A549 (cell line): Measurements from ENCODE around the gene NUDT5. TPM values are rescaled to one million over a fixed set of nuclear protein-coding genes. Genes with fewer than 3 reads are reported as not detected.

Experiments
- ATAC-seq, 2 experiments: fragments of 200-7000 bp in 1 of 2; fragments of >200 bp in 1 of 2; cut with Nextera tagmentation in 1 of 2; cut with Tn5 transposase in 1 of 2; 3 replicates each; pipeline versions ENCODE4 v1.8.0 to v1.9.1; 2018 to 2020; ENCODE audit warnings: mild to moderate bottlenecking in 1 of 2, moderate library complexity in 1 of 2
- CTCF ChIA-PET: fragments of 300-600 bp; sonication (Branson Sonifier 250); formaldehyde crosslinking; extraction: SDS; loops from one replicate; lab custom pipeline; 2021; ENCODE audit warnings: antibody characterized with exemption, inconsistent platforms; lab: Yijun Ruan, JAX
- POLR2A ChIA-PET: fragments of 350-600 bp; formaldehyde crosslinking; extraction: SDS; loops from one replicate; lab custom pipeline; 2021; ENCODE audit warnings: antibody characterized with exemption, inconsistent platforms; lab: Yijun Ruan, JAX
- DNase-seq, 2 experiments: peaks; one replicate each; pipeline versions ENCODE4 v3.0.0 to v3.0.0-alpha.2; 2011 to 2016; ENCODE audit warnings: low read depth in 1 of 2, low spot score in 1 of 2
- FAIRE-seq: peaks from 2 replicates; lab custom pipeline; 2011; peaks lifted over from hg19 to GRCh38; lab: Jason Lieb, UNC
- H3K27ac ChIP-seq, 2 experiments: fragments of >200 bp; sonication (Bioruptor Twin); formaldehyde crosslinking; 3 replicates each; pipeline ENCODE4 v1.5.1; 2016 to 2017
- H3K4me1 ChIP-seq: fragments of >200 bp; sonication (Bioruptor Twin); formaldehyde crosslinking; 3 replicates; pipeline ENCODE4 v1.6.1; 2016
- H3K4me2 ChIP-seq: fragments of >200 bp; sonication (Bioruptor Twin); formaldehyde crosslinking; 3 replicates; pipeline ENCODE4 v1.6.1; 2016
- H3K4me3 ChIP-seq: fragments of >200 bp; sonication (Bioruptor Twin); formaldehyde crosslinking; 3 replicates; pipeline ENCODE4 v1.5.1; 2016
- H3K9me3 ChIP-seq: fragments of >200 bp; sonication (Bioruptor Twin); formaldehyde crosslinking; 3 replicates; pipeline ENCODE4 v1.6.1; 2016
- E2F6 ChIP-seq: IDR thresholded peaks from 2 replicates; pipeline ENCODE4 v1.6.1; 2012; ENCODE audit warnings: low read depth, borderline replicate concordance
- EHF ChIP-seq: fragments of 250-450 bp; sonication (Bioruptor Pico); IDR thresholded peaks from 2 replicates; pipeline ENCODE4 v1.5.0; 2020; ENCODE audit warnings: mild to moderate bottlenecking
- EP300 ChIP-seq, 2 experiments: fragments of >200 bp; sonication (Bioruptor Twin); formaldehyde crosslinking; IDR thresholded peaks; 2 replicates in 1 of 2; 3 replicates in 1 of 2; pipeline ENCODE4 v1.6.1; 2016 to 2017
- ESRRA ChIP-seq: fragments of 150-350 bp; IDR thresholded peaks from 2 replicates; pipeline ENCODE4 v1.6.1; 2014; ENCODE audit warnings: mild to moderate bottlenecking, low read length, borderline replicate concordance
- FOSB ChIP-seq: fragments of 250-450 bp; sonication (Bioruptor Pico); IDR thresholded peaks from 2 replicates; pipeline ENCODE4 v1.5.0; 2020; ENCODE audit warnings: mild to moderate bottlenecking, moderate library complexity
- GATA3 ChIP-seq: IDR thresholded peaks from 2 replicates; pipeline ENCODE4 v1.6.1; 2012; ENCODE audit warnings: borderline replicate concordance
- HMGXB4 ChIP-seq: fragments of 250-450 bp; sonication (Bioruptor Pico); IDR thresholded peaks from 2 replicates; pipeline ENCODE4 v1.5.0; 2021; ENCODE audit warnings: mild to moderate bottlenecking, moderate library complexity, borderline replicate concordance
- HOXB5 ChIP-seq: fragments of 250-450 bp; sonication (Bioruptor Pico); IDR thresholded peaks from 2 replicates; pipeline ENCODE4 v1.5.0; 2020; ENCODE audit warnings: mild to moderate bottlenecking, moderate library complexity
- JUN ChIP-seq, 2 experiments: fragments of >200 bp; sonication (Bioruptor Twin); formaldehyde crosslinking; IDR thresholded peaks; 2 replicates in 1 of 2; 3 replicates in 1 of 2; pipeline ENCODE4 v1.6.1; 2016 to 2017
- KDM1A ChIP-seq: fragments of 200-600 bp; sonication (generic); IDR thresholded peaks from 2 replicates; pipeline ENCODE4 v1.6.1; 2016; ENCODE audit warnings: low read depth, mild to moderate bottlenecking
- MAFK ChIP-seq: fragments of 450-650 bp; IDR thresholded peaks from 2 replicates; pipeline ENCODE4 v1.6.1; 2014; ENCODE audit not compliant: partially characterized antibody
- MAX ChIP-seq: IDR thresholded peaks from 2 replicates; pipeline ENCODE4 v1.6.1; 2012
- MYC ChIP-seq: IDR thresholded peaks from 2 replicates; pipeline ENCODE4 v1.6.1; 2012; ENCODE audit warnings: mild to moderate bottlenecking, inconsistent platforms, low read length, improper control_type of control experiment, borderline replicate concordance
- NPAS2 ChIP-seq: fragments of 250-450 bp; sonication (Bioruptor Pico); IDR thresholded peaks from 2 replicates; pipeline ENCODE4 v1.8.0; 2022; ENCODE audit warnings: mild to moderate bottlenecking, moderate library complexity, borderline replicate concordance
- NR3C1 ChIP-seq: fragments of >200 bp; sonication (Bioruptor Twin); formaldehyde crosslinking; IDR thresholded peaks from 3 replicates; pipeline ENCODE4 v1.6.1; 2017
- PBX3 ChIP-seq: IDR thresholded peaks from 2 replicates; pipeline ENCODE4 v1.6.1; 2012
- POLR2A ChIP-seq: IDR thresholded peaks from 2 replicates; pipeline ENCODE4 v1.6.1; 2012; ENCODE audit warnings: mild to moderate bottlenecking, low read length
- POLR2AphosphoS2 ChIP-seq: conservative IDR thresholded peaks from 2 replicates; pipeline ENCODE4 v1.6.1; 2012; ENCODE audit warnings: low read length, improper control_type of control experiment, inconsistent platforms
- RAD21 ChIP-seq, 2 experiments: fragments of >200 bp in 1 of 2; sonication (Bioruptor Twin) in 1 of 2; formaldehyde crosslinking in 1 of 2; IDR thresholded peaks in 1 of 2; conservative IDR thresholded peaks in 1 of 2; 2 replicates in 1 of 2; 3 replicates in 1 of 2; pipeline ENCODE4 v1.6.1; 2012 to 2018; ENCODE audit warnings: inconsistent platforms in 1 of 2
- RCOR1 ChIP-seq: fragments of 150-350 bp; IDR thresholded peaks from 2 replicates; pipeline ENCODE4 v1.6.1; 2014; ENCODE audit warnings: antibody characterized with exemption, low read length, low read depth
- RFX5 ChIP-seq: fragments of 450-650 bp; IDR thresholded peaks from 2 replicates; pipeline ENCODE4 v1.7.1; 2014; ENCODE audit warnings: antibody characterized with exemption, mild to moderate bottlenecking, moderate library complexity
- RNF2 ChIP-seq: fragments of 200-600 bp; sonication (generic); IDR thresholded peaks from 2 replicates; pipeline ENCODE4 v1.6.1; 2016; ENCODE audit warnings: low read depth, mild to moderate bottlenecking, antibody characterized with exemption, moderate library complexity, borderline replicate concordance
- SREBF2 ChIP-seq: fragments of 450-650 bp; IDR thresholded peaks from 2 replicates; pipeline ENCODE4 v1.6.1; 2014; ENCODE audit warnings: mild to moderate bottlenecking, moderate library complexity
- ZC3H11A ChIP-seq: fragments of 450-650 bp; IDR thresholded peaks from 2 replicates; pipeline ENCODE4 v1.6.1; 2014; ENCODE audit warnings: antibody characterized with exemption, mild to moderate bottlenecking
- ZSCAN20 ChIP-seq: fragments of 250-450 bp; sonication (Bioruptor Pico); IDR thresholded peaks from 2 replicates; pipeline ENCODE4 v1.8.0; 2022; ENCODE audit warnings: mild to moderate bottlenecking, moderate library complexity
- WGBS: methylation state at CpG from one replicate; pipeline ENCODE4 v1.1.6; 2017; ENCODE audit errors: missing lambda C conversion rate; 5-methylcytosine and 5-hydroxymethylcytosine counted together
- polyA plus RNA-seq, 4 experiments: library from polyadenylated mRNA; depleted of rRNA in 3 of 4; stranded (reverse); fragments of >200 nt; fragmentation: RNase III in 1 of 4; extraction: RNeasy Plus Mini Kit Qiagen cat#74134 plus additional on column Dnase treatment in 1 of 4; gene quantifications; 2 replicates in 3 of 4; 3 replicates in 1 of 4; pipeline ENCODE4 v1.2.3, GENCODE V29; 2011 to 2017
- TF ChIP-seq, protein P1 (sequence below): fragments of >200 bp; sonication (Bioruptor Twin); formaldehyde crosslinking; IDR thresholded peaks from 3 replicates; pipeline ENCODE4 v1.5.1; 2016
- TF ChIP-seq, protein P2 (sequence below): fragments of 250-450 bp; sonication (Bioruptor Pico); IDR thresholded peaks from 2 replicates; pipeline ENCODE4 v1.5.0; 2020; ENCODE audit warnings: low read depth, mild to moderate bottlenecking, moderate library complexity
- TF ChIP-seq, protein P3 (sequence below): fragments of 450-650 bp; IDR thresholded peaks from 2 replicates; pipeline ENCODE4 v1.6.1; 2014; ENCODE audit warnings: antibody characterized with exemption

The NUDT5 gene
- polyA plus RNA-seq, 2 of the 4 experiments (the other 2 are of a cell fraction): 146 to 190 TPM

GRCh38 chr10:12208460-12208859 is 12.8 kb upstream of the NUDT5 start:
- TF ChIP-seq ESRRA (no peak), FOSB (CRISPR knock-in tag) (no peak), EHF (no peak), ZSCAN20 (CRISPR knock-in tag) (no peak), NPAS2 (CRISPR knock-in tag) (no peak), HMGXB4 (CRISPR knock-in tag) (no peak), MAX (no peak), KDM1A (no peak), RAD21 (conservative IDR thresholded peaks at IDR 0.05 in 1 of 2, IDR thresholded peaks at IDR 0.05 in 1 of 2) (no peak), RNF2 (no peak), RFX5 (no peak), E2F6 (no peak), ZC3H11A (no peak)
- TF ChIP-seq, protein P1, sequence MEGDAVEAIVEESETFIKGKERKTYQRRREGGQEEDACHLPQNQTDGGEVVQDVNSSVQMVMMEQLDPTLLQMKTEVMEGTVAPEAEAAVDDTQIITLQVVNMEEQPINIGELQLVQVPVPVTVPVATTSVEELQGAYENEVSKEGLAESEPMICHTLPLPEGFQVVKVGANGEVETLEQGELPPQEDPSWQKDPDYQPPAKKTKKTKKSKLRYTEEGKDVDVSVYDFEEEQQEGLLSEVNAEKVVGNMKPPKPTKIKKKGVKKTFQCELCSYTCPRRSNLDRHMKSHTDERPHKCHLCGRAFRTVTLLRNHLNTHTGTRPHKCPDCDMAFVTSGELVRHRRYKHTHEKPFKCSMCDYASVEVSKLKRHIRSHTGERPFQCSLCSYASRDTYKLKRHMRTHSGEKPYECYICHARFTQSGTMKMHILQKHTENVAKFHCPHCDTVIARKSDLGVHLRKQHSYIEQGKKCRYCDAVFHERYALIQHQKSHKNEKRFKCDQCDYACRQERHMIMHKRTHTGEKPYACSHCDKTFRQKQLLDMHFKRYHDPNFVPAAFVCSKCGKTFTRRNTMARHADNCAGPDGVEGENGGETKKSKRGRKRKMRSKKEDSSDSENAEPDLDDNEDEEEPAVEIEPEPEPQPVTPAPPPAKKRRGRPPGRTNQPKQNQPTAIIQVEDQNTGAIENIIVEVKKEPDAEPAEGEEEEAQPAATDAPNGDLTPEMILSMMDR: no peak
- TF ChIP-seq, protein P2, sequence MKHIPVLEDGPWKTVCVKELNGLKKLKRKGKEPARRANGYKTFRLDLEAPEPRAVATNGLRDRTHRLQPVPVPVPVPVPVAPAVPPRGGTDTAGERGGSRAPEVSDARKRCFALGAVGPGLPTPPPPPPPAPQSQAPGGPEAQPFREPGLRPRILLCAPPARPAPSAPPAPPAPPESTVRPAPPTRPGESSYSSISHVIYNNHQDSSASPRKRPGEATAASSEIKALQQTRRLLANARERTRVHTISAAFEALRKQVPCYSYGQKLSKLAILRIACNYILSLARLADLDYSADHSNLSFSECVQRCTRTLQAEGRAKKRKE (CRISPR knock-in tag): no peak
- Histone ChIP-seq H3K4me2 (no peak overlapping the region), H3K4me1 (no peaks in the 10 kb centered on the region), H3K9me3 (peaks cover 3% of the 10 kb centered on the region; the same call in 1 of the 3 replicates), H3K27ac (no peak overlapping the region), H3K4me3 (no peak overlapping the region)
- DNase-seq (no peak), FAIRE-seq (no peak), ATAC-seq (no peak)
- POLR2A ChIA-PET: no interaction called here
- CTCF ChIA-PET: interaction anchor here (1.2 to 1.4 kb wide), 2 partner anchors 13 to 503 kb away, joined by 3 to 5 read pairs; no protein-coding TSS in a partner anchor
- WGBS: 93% methylated on average over 5 of the region's 5 CpGs

DNA sequence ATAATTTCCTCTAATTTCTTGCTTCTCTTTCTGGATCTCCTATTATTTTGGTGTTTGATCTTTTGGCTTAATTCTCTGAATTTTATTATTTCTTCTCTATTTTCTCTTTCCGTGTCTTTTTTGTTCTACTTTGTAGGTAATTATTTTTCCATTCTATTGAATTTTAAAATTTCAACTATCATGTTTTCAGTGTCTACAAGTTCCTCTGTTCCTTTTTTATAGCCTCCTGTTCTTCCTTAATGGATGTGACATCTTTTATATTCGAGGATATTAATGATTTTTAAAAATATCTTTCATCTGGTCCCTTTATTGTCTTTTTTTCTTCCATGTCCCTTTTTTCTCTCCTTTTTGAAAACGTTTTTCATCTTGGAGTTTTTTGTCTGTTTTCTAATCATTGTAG is 11.4 kb upstream of the NUDT5 start:
- Histone ChIP-seq H3K4me3 (no peak overlapping the region), H3K9me3 (peaks cover 3% of the 10 kb centered on the region; the same call in 1 of the 3 replicates), H3K27ac (no peak overlapping the region), H3K4me2 (no peak overlapping the region), H3K4me1 (no peaks in the 10 kb centered on the region)
- 60% methylated on average over 3 of the region's 3 CpGs for WGBS
- POLR2A ChIA-PET: no interaction called here
- FAIRE-seq (no peak), DNase-seq (no peak), ATAC-seq (no peak)
- CTCF ChIA-PET: no interaction called here
- no peak for TF ChIP-seq MYC
- TF ChIP-seq FOSB (CRISPR knock-in tag): no peak
- TF ChIP-seq POLR2AphosphoS2: no peak
- TF ChIP-seq ESRRA: no peak
- no peak for TF ChIP-seq HMGXB4 (CRISPR knock-in tag)
- TF ChIP-seq NR3C1: no peak
- no peak for TF ChIP-seq JUN (IDR thresholded peaks at IDR 0.05)
- no peak for TF ChIP-seq POLR2A
- TF ChIP-seq RAD21 (conservative IDR thresholded peaks at IDR 0.05 in 1 of 2, IDR thresholded peaks at IDR 0.05 in 1 of 2): no peak
- no peak for TF ChIP-seq SREBF2
- no peak for TF ChIP-seq MAFK
- TF ChIP-seq, protein P3, sequence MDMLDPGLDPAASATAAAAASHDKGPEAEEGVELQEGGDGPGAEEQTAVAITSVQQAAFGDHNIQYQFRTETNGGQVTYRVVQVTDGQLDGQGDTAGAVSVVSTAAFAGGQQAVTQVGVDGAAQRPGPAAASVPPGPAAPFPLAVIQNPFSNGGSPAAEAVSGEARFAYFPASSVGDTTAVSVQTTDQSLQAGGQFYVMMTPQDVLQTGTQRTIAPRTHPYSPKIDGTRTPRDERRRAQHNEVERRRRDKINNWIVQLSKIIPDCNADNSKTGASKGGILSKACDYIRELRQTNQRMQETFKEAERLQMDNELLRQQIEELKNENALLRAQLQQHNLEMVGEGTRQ: no peak
- TF ChIP-seq NPAS2 (CRISPR knock-in tag): no peak
- TF ChIP-seq RNF2: no peak
- no peak for TF ChIP-seq RCOR1
- no peak for TF ChIP-seq PBX3
- TF ChIP-seq GATA3: no peak
- no peak for TF ChIP-seq HOXB5
- TF ChIP-seq EP300 (IDR thresholded peaks at IDR 0.05): no peak
